GM06990 (cell line): Measurements from ENCODE around the gene PLOD1.

Experiments
- DNase-seq: peaks from one replicate; pipeline ENCODE4 v3.0.0-alpha.2; 2011; ENCODE audit not compliant: insufficient read length; ENCODE audit errors: extremely low read depth
- H3K27me3 ChIP-seq: replicated peaks from 2 replicates; pipeline ENCODE4 v1.6.0; 2011; ENCODE audit warnings: low read length; ENCODE audit not compliant: control insufficient read depth, insufficient read depth
- H3K36me3 ChIP-seq: 2 replicates; pipeline ENCODE4 v1.5.1; 2011; ENCODE audit warnings: low read length; ENCODE audit not compliant: control insufficient read depth, insufficient read depth
- H3K4me3 ChIP-seq: replicated peaks from 2 replicates; pipeline ENCODE4 v1.5.1; 2011; ENCODE audit warnings: low read depth, mild to moderate bottlenecking, control low read depth, low read length
- CTCF ChIP-seq: IDR thresholded peaks from 2 replicates; pipeline ENCODE4 v1.5.1; 2011; ENCODE audit warnings: low read length, control low read depth, mild to moderate bottlenecking, inconsistent platforms; ENCODE audit not compliant: insufficient read depth, poor library complexity, severe bottlenecking

The PLOD1 gene

GRCh38 chr1:11952455-11953109, 18.1 kb downstream of the PLOD1 start:
- no peaks in the 10 kb centered on the region for H3K27me3 ChIP-seq
- no peak for TF ChIP-seq CTCF
- H3K4me3 ChIP-seq, result no peak overlapping the region
- H3K36me3 ChIP-seq, result peaks cover 27% of the 10 kb centered on the region
- DNase-seq, result no peak

GRCh38 chr1:11955221-11955620, 20.7 kb downstream of the PLOD1 start:
- no peak overlapping the region for H3K4me3 ChIP-seq
- H3K27me3 ChIP-seq, result no peaks in the 10 kb centered on the region
- no peak for TF ChIP-seq CTCF
- H3K36me3 ChIP-seq, result peaks cover 23% of the 10 kb centered on the region
- no peak for DNase-seq

- no peak for TF ChIP-seq CTCF
- H3K27me3 ChIP-seq, result no peaks in the 10 kb centered on the region
- peaks cover 21% of the 10 kb centered on the region for H3K36me3 ChIP-seq
- no peak for DNase-seq
- H3K4me3 ChIP-seq, result no peak overlapping the region
These were observed 22.9 kb downstream of the PLOD1 start for GRCh38 chr1:11957398-11957797.

- DNase-seq, result no peak
- Histone ChIP-seq H3K4me3 (no peak overlapping the region), H3K27me3 (no peaks in the 10 kb centered on the region), H3K36me3 (peaks cover 20% of the 10 kb centered on the region)
- TF ChIP-seq CTCF, result no peak
These were observed 23.4 kb downstream of the PLOD1 start for GRCh38 chr1:11957897-11958296.

GRCh38 chr1:11960276-11960675, 25.8 kb downstream of the PLOD1 start:
- DNase-seq, result no peak
- Histone ChIP-seq H3K36me3 (peaks cover 27% of the 10 kb centered on the region), H3K4me3 (no peak overlapping the region), H3K27me3 (no peaks in the 10 kb centered on the region)
- no peak for TF ChIP-seq CTCF

- H3K27me3 ChIP-seq, result no peaks in the 10 kb centered on the region
- no peak for TF ChIP-seq CTCF
- no peak for DNase-seq
- H3K4me3 ChIP-seq, result no peak overlapping the region
- H3K36me3 ChIP-seq, result peaks cover 31% of the 10 kb centered on the region
These were observed 26.2 kb downstream of the PLOD1 start for GRCh38 chr1:11960715-11961114.
